ENCODE data around the gene TWF2. TPM values are rescaled to one million over a fixed set of nuclear protein-coding genes. Genes with fewer than 3 reads are reported as not detected.
A peak's percentile ranks its signal among the peaks of the same experiment; 100 is the strongest.

The TWF2 gene
- total and polyA plus RNA-seq, 2 of the 13 experiments (the other 11 are each of a cell fraction or from before 2014, with no cell fraction given): 45.5 to 108 TPM

DNA sequence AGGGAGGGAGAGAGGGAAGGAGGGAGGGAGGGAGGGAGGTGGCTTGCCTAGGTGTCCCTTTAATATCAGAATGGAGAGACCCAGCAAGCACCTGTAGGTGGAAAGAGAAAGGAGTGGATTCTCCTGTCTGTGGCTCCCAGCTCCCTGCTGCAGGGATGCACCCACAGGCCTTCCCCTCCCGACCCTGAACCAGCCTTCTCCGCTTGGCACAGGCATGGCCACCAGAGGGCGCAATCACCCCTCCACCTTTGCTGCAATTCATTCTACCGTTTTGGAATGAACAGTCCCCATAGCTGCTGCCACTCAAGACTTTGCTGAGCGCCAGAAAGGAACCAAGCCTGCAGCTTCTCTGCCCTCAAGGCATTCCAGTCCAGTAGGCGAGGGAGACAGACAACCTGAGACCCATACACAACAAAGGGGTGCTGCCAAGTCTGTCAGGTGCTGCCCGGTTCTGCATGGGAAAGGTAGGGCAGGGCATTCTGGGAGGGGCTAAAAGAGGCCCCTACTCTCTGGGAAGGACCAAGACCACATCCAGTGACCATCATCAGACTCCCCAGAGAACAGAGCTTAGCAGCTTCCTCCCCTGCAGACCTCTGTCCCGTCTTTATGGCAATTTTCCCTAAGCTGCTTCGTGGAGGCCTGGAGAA lies 18.5 kb downstream of the TWF2 start (continued):
- TF ChIP-seq PAX8 (CRISPR knock-in tag; IDR thresholded peaks at IDR 0.05; ENCODE audit: borderline replicate concordance) (no peak), ZNF460 (CRISPR knock-in tag; IDR thresholded peaks at IDR 0.05; ENCODE audit: borderline replicate concordance) (no peak), GABPB1 (CRISPR knock-in tag; IDR thresholded peaks at IDR 0.05) (peak; percentile 21; the same call in 1 of the 2 replicates), ZNF510 (CRISPR knock-in tag; IDR thresholded peaks at IDR 0.05; ENCODE audit: low read depth) (no peak), ZNF407 (CRISPR knock-in tag; IDR thresholded peaks at IDR 0.05; ENCODE audit: not compliant biosample characterization) (no peak), KLF11 (CRISPR knock-in tag; IDR thresholded peaks at IDR 0.05) (0 out of 2 replicates have a peak, but pooled peaks have one; percentile 39), IRF2 (CRISPR knock-in tag; IDR thresholded peaks at IDR 0.05) (0 out of 2 replicates have a peak, but pooled peaks have one; percentile 30), AGO2 (optimal IDR thresholded peaks at IDR 0.05; ENCODE audit: low read depth, low read length) (no peak), XRCC5 (optimal IDR thresholded peaks at IDR 0.05; ENCODE audit: low read length) (peak; percentile 71), JUND (CRISPR knock-in tag; IDR thresholded peaks at IDR 0.05) (no peak), IRF1 (CRISPR knock-in tag; IDR thresholded peaks at IDR 0.05; ENCODE audit: low read depth) (no peak), ZFX (CRISPR knock-in tag; IDR thresholded peaks at IDR 0.05; ENCODE audit: low read depth) (peak; percentile 44; the same call in 1 of the 2 replicates), RFX3 (CRISPR knock-in tag; IDR thresholded peaks at IDR 0.05) (no peak), SMAD1 (CRISPR knock-in tag; IDR thresholded peaks at IDR 0.05; ENCODE audit: borderline replicate concordance, low read depth) (no peak), ATF7 (IDR thresholded peaks at IDR 0.05) (no peak), ATF7 (CRISPR knock-in tag; IDR thresholded peaks at IDR 0.05) (no peak)
- TF ChIP-seq, protein P1, sequence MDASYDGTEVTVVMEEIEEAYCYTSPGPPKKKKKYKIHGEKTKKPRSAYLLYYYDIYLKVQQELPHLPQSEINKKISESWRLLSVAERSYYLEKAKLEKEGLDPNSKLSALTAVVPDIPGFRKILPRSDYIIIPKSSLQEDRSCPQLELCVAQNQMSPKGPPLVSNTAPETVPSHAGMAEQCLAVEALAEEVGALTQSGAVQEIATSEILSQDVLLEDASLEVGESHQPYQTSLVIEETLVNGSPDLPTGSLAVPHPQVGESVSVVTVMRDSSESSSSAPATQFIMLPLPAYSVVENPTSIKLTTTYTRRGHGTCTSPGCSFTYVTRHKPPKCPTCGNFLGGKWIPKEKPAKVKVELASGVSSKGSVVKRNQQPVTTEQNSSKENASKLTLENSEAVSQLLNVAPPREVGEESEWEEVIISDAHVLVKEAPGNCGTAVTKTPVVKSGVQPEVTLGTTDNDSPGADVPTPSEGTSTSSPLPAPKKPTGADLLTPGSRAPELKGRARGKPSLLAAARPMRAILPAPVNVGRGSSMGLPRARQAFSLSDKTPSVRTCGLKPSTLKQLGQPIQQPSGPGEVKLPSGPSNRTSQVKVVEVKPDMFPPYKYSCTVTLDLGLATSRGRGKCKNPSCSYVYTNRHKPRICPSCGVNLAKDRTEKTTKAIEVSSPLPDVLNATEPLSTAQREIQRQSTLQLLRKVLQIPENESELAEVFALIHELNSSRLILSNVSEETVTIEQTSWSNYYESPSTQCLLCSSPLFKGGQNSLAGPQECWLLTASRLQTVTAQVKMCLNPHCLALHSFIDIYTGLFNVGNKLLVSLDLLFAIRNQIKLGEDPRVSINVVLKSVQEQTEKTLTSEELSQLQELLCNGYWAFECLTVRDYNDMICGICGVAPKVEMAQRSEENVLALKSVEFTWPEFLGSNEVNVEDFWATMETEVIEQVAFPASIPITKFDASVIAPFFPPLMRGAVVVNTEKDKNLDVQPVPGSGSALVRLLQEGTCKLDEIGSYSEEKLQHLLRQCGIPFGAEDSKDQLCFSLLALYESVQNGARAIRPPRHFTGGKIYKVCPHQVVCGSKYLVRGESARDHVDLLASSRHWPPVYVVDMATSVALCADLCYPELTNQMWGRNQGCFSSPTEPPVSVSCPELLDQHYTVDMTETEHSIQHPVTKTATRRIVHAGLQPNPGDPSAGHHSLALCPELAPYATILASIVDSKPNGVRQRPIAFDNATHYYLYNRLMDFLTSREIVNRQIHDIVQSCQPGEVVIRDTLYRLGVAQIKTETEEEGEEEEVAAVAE (CRISPR knock-in tag; IDR thresholded peaks at IDR 0.05; ENCODE audit: borderline replicate concordance): no peak
